OCI-LY7 (cell line): ENCODE measurements around the gene CFAP97D2. TPM values are rescaled to one million over a fixed set of nuclear protein-coding genes. Genes with fewer than 3 reads are reported as not detected.

Experiments used
- BruUV-seq: library from RNA; stranded (reverse); fragments of 400-500 nt; replicated peaks from 2 replicates; lab custom pipeline; 2021; lab: Mats Ljungman, UMichigan
- CTCF ChIA-PET: fragments of 300-600 bp; sonication (Branson Sonifier 250); formaldehyde crosslinking; loops from one replicate; lab custom pipeline; 2022; ENCODE audit warnings: antibody characterized with exemption; ENCODE audit not compliant: unreplicated experiment; lab: Charles Lee
- POLR2A ChIA-PET: fragments of 300-600 bp; sonication (Branson Sonifier 250); formaldehyde crosslinking; loops from one replicate; lab custom pipeline; 2022; ENCODE audit warnings: antibody characterized with exemption; lab: Charles Lee
- DNase-seq: peaks from one replicate; pipeline ENCODE4 v3.0.0-alpha.2; 2015; ENCODE audit warnings: low spot score
- H2AFZ ChIP-seq: fragments of 200-600 bp; sonication (generic), shearing (Covaris generic); 2 replicates; pipeline ENCODE4 v1.6.1; 2014; ENCODE audit warnings: mild to moderate bottlenecking, antibody characterized with exemption, low read length, moderate library complexity
- H3K27ac ChIP-seq: fragments of 200-600 bp; sonication (generic); 2 replicates; pipeline ENCODE4 v1.5.1; 2014; ENCODE audit warnings: mixed run types, low read depth, mild to moderate bottlenecking, moderate library complexity, low read length, inconsistent platforms; ENCODE audit not compliant: poor library complexity, severe bottlenecking
- H3K36me3 ChIP-seq: fragments of 200-600 bp; sonication (generic); 2 replicates; pipeline ENCODE4 v1.6.1; 2014; ENCODE audit warnings: mild to moderate bottlenecking, antibody characterized with exemption, low read length, moderate library complexity, mixed read lengths; ENCODE audit not compliant: insufficient read depth
- H3K4me1 ChIP-seq: fragments of 200-600 bp; sonication (generic); 2 replicates; pipeline ENCODE4 v1.5.1; 2014; ENCODE audit warnings: mild to moderate bottlenecking, low read length; ENCODE audit not compliant: insufficient read depth, poor library complexity, severe bottlenecking
- H3K4me2 ChIP-seq: fragments of 200-600 bp; sonication (generic); 2 replicates; pipeline ENCODE4 v1.6.1; 2014; ENCODE audit warnings: mild to moderate bottlenecking, low read length
- H3K4me3 ChIP-seq: fragments of 200-600 bp; sonication (generic); 2 replicates; pipeline ENCODE4 v1.5.1; 2014; ENCODE audit warnings: mild to moderate bottlenecking, low read depth, low read length; ENCODE audit not compliant: poor library complexity, severe bottlenecking
- H3K79me2 ChIP-seq: fragments of 200-600 bp; sonication (generic); 2 replicates; pipeline ENCODE4 v1.6.1; 2016; ENCODE audit warnings: low read depth, mild to moderate bottlenecking, low read length, moderate library complexity, mixed read lengths; ENCODE audit not compliant: insufficient read depth
- H3K9me2 ChIP-seq: fragments of 200-600 bp; sonication (generic); 2 replicates; pipeline ENCODE4 v1.6.1; 2016; ENCODE audit warnings: mild to moderate bottlenecking, low read length, mixed read lengths; ENCODE audit not compliant: insufficient read depth
- H3K9me3 ChIP-seq: fragments of 200-600 bp; sonication (generic); 2 replicates; pipeline ENCODE4 v1.6.1; 2014; ENCODE audit warnings: mild to moderate bottlenecking, mixed run types, low read length, mixed read lengths
- H4K20me1 ChIP-seq: fragments of 200-600 bp; sonication (generic); 2 replicates; pipeline ENCODE4 v1.6.1; 2014; ENCODE audit warnings: mild to moderate bottlenecking, antibody characterized with exemption, low read length, moderate library complexity, mixed read lengths; ENCODE audit not compliant: insufficient read depth
- CTCF ChIP-seq: fragments of 200-600 bp; sonication (generic); conservative IDR thresholded peaks from 2 replicates; pipeline ENCODE4 v1.5.1; 2014; ENCODE audit warnings: mild to moderate bottlenecking, antibody characterized with exemption, low read length, moderate library complexity, mixed read lengths
- EZH2phosphoT487 ChIP-seq: fragments of 200-600 bp; sonication (generic); IDR thresholded peaks from 2 replicates; pipeline ENCODE4 v1.6.1; 2018; ENCODE audit warnings: low read depth, borderline replicate concordance, mild to moderate bottlenecking, mixed run types, antibody characterized with exemption, low read length, moderate library complexity, mixed read lengths
- intact Hi-C: fragments of 100-400 bp; cut with micrococcal nuclease; formaldehyde crosslinking; loops from one replicate; pipeline ENCODE4 v1.10.0; 2022; ENCODE audit not compliant: unreplicated experiment
- total RNA-seq, 2 experiments: library from RNA; depleted of rRNA in 1 of 2; stranded (reverse); fragments of >200 nt in 1 of 2; shearing (Covaris generic) in 1 of 2; gene quantifications; 2 replicates each; pipeline ENCODE4 v1.2.3, GENCODE V29; 2014 to 2022

The CFAP97D2 gene
- total RNA-seq, 2 experiments from 2014 or later: not detected

DNA sequence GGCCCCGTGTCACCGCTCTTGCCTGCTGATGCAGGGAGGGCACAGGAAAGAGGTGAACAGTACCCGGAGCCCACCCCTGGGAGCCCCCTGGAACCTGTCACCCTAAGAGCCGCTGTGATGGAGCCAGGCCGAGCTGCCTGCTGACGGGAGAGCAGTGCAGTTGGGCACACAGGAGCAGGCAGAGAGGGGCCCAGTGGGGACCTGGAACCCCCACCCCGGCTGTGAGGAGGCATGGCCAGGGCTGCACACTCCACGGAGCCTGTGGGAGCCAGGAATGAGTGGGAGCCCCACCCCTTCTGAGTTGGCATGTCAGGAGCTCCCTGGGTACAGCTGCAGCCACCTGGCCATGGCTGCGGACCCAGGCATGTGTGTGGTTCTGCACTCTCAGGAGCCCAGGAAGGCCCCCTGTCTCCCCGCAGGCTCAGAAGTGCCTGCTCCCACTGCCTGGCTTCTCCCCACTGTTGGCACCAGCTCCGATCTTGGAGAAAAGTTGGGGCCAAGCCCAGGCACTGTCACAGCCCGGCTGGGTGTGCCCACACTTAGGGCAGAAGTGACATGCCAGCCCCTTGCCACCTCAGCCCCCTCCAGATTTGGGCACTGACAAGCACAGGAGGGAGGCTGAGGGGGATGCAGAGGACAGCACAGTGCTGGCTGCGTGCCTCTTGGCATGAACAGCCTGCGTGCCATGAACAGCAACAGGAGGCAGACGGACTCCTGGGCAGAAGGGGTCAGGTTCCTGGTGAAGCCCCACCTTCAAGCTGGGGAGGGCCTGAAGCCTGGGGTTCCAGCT is 6.3 kb downstream of the CFAP97D2 start:
- Histone ChIP-seq H3K79me2 (no peaks in the 10 kb centered on the region), H3K4me2 (no peak overlapping the region), H3K36me3 (no peaks in the 10 kb centered on the region), H3K4me1 (no peaks in the 10 kb centered on the region), H2AFZ (no peak overlapping the region), H3K9me3 (no peaks in the 10 kb centered on the region), H3K4me3 (no peak overlapping the region), H3K9me2 (no peaks in the 10 kb centered on the region), H3K27ac (no peak overlapping the region), H4K20me1 (no peaks in the 10 kb centered on the region)
- no peak for DNase-seq
- ChIA-PET CTCF (no interaction called here), POLR2A (no interaction called here)
- intact Hi-C loops: no loop called here
- BruUV-seq: no TSS peak
- TF ChIP-seq CTCF (no peak), EZH2phosphoT487 (no peak)

- Histone ChIP-seq H3K9me3 (no peaks in the 10 kb centered on the region), H4K20me1 (no peaks in the 10 kb centered on the region), H3K4me3 (no peak overlapping the region), H3K4me1 (no peaks in the 10 kb centered on the region), H3K79me2 (no peaks in the 10 kb centered on the region), H3K36me3 (no peaks in the 10 kb centered on the region), H2AFZ (no peak overlapping the region), H3K4me2 (no peak overlapping the region), H3K27ac (no peak overlapping the region), H3K9me2 (no peaks in the 10 kb centered on the region)
- ChIA-PET POLR2A (no interaction called here), CTCF (no interaction called here)
- intact Hi-C loops: no loop called here
- BruUV-seq: no TSS peak
- no peak for TF ChIP-seq CTCF
- TF ChIP-seq EZH2phosphoT487: no peak
- no peak for DNase-seq
Observed at GRCh38 chr13:114194853-114195252, 15.8 kb downstream of the CFAP97D2 start.

DNA sequence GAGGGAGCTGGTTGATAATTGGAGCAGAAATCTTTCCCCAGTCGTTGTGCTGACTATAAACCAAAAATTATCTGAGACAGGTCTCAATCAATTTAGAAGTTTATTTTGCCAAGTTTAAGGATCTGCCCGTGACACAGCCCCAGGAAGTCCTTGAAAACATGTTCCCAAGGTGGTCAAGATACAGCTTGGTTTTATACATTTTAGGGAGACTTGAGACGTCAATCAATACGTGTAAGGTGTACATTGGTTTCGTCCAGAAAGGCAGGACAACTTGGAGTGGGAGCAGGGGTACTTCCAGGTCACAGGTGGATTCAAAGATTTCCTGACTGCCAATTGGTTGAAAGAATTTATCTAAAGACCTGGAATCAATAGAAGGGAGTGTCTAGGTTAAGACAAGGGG is 17.6 kb downstream of the CFAP97D2 start:
- Histone ChIP-seq H2AFZ (no peak overlapping the region), H3K27ac (no peak overlapping the region), H3K9me2 (no peaks in the 10 kb centered on the region), H3K4me2 (no peak overlapping the region), H3K4me3 (no peak overlapping the region), H3K4me1 (no peaks in the 10 kb centered on the region), H3K9me3 (no peaks in the 10 kb centered on the region), H4K20me1 (no peaks in the 10 kb centered on the region), H3K79me2 (no peaks in the 10 kb centered on the region), H3K36me3 (no peaks in the 10 kb centered on the region)
- no TSS peak for BruUV-seq
- no peak for TF ChIP-seq EZH2phosphoT487
- TF ChIP-seq CTCF: no peak
- intact Hi-C loops: no loop called here
- ChIA-PET CTCF (no interaction called here), POLR2A (interaction anchor here (1.1 kb wide), 1 partner anchor 17 kb away, joined by 3 read pairs; no protein-coding TSS in a partner anchor)
- no peak for DNase-seq
